GM19238 (cell line): ENCODE results near the gene SUN5.
A peak's percentile ranks its signal among the peaks of the same experiment; 100 is the strongest.
"Not testable (repeated sequence)": the region's sequence is repeated elsewhere in the genome, so short reads cannot be mapped to it uniquely, and the experiment has no call there.

ENCODE experiments used
- DNase-seq: peaks from one replicate; pipeline ENCODE4 v3.0.0; 2011; ENCODE audit warnings: low spot score; ENCODE audit not compliant: insufficient read length

The SUN5 gene

DNA sequence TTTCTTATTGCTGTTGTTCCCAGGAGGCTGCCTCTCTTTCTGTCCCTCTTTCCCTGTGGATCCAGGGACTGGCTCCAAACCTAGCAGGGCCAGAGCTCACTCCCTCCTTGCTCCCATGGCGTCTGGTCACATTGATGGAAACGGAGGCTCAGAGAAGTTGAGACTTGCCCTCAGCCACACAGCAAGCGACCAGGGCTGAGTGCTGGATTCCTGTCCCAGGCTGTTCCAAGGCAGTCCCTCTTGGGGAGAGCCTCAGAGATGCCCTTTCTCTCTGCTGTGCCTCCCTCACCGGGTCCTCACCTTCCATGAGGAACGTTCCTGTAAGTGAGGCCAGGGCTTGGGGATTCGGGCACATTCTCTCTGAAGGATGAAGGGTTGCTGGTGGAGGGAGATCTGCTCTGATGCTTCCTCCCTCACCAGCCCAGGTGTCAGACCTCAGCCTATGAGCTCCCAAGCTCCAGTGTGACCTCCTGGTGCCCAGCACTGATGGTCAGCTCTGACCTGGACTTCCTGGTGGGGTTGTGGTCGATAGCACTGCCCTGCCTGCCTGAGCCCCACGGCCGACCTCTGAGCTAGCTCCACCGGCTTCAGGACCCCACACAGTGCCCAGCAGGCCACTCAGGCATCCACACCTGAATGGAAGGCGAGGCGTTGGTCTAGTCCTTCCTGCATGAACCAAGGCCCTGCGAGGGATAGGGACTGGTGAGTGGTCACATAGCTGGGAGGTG lies 26.8 kb downstream of the SUN5 start:
- no peak for DNase-seq

DNA sequence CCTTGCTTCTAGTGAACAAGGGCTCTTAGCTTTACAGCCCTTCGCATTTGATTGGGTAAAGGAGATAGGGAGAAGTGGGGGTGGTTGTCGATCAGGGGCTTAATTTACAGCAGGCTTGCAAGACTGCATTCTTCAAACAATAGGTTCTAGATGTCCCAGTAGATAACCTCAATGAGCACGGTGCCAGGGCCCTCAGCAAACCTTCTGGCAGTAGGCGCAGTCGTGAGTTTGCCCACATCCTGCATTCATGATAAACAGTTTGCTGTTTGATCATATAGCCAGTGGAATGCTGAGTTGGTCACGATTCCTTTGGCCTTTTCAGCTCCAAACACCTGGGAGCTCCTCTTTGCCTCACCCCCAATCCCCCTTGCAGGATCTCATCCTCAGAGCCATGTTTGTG lies 27.5 kb downstream of the SUN5 start:
- no peak for DNase-seq

- DNase-seq: no peak
Measured at GRCh38 chr20:32975698-32976674, 28.2 kb downstream of the SUN5 start.

DNA sequence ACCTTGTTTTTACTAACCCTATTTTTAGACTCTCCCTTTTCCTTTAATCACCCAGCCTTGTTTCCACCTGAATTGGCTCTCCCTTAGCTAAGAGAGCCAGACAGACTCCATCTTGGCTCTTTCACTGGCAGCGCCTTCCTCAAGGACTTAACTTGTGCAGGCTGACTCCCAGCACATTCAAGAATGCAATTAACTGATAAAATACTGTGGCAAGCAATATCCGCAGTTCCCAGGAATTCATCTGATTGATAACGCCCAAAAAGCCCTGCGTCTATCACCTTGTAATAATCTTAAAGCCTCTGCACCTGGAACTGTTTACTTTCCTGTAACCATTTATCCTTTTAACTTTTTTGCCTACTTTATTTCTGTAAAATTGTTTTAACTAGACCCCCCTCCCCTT lies 29.1 kb downstream of the SUN5 start:
- DNase-seq: not testable (repeated sequence)

GRCh38 chr20:32974204-32975064 lies 29.8 kb downstream of the SUN5 start:
- DNase-seq: not testable (repeated sequence)

GRCh38 chr20:32973077-32973717 lies 31.0 kb downstream of the SUN5 start:
- no peak for DNase-seq

DNA sequence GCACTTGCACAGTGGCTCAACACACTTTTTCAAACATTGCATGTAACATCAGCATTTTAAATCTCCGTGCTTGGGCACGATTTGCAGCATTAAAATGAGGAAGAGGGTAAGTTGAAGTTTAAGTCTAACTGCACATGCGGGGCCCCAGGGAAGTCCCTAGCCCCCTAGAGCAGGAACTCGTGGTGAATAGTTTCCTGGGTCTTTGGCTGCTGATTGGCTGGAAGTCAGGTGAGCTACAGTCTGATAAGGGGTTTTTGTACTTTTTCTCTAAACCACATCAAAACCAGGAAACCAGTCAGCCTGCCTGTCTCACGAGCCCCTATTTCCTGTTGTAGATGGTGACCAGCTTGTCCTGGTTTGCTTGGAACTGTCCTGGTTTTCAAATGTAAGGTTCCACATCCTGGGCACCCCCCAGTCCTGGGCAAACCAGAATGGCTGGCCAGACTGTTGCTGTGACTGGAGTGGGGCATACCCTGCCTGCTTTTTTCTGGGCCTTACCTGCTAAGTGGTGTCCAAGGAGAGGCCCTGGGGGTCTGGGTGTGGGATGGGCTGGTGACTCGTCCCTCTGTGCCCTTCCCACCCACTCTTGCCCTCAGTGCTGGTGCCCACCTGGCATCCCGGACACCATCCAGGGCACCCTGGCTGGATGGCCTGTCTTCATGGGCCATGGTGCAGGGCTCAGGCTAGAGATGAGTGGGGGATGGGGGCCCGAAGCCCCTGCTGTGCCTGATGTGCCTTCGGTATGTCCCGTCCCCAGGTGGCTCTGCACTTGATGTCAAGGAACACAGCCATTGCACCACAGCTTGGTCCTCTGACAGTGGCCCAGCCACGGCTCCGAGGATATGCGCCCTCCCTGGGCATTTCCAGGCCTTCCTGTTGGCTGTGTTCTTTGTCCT lies 31.8 kb downstream of the SUN5 start:
- DNase-seq: peak; percentile 79

GRCh38 chr20:32971703-32972161 lies 32.5 kb downstream of the SUN5 start:
- no peak for DNase-seq

DNA sequence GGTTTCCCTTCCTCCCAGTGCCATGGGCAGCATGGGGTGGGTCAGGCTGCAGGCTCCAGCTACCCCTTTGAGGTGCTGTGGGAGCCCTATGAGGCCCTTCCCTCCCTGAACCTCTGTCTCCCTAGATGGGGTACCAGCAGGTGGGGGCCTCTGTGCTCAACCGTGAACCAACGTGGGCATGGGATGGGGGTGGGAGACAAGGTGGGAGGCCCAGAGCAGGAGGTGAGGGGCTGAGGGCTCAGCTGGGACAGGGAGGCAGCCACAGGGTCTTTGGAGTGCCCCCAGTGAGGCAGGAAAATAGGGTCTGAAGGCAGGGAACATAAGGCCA lies 33.3 kb downstream of the SUN5 start:
- DNase-seq: no peak

GRCh38 chr20:32970115-32970972 lies 33.9 kb downstream of the SUN5 start:
- no peak for DNase-seq

DNA sequence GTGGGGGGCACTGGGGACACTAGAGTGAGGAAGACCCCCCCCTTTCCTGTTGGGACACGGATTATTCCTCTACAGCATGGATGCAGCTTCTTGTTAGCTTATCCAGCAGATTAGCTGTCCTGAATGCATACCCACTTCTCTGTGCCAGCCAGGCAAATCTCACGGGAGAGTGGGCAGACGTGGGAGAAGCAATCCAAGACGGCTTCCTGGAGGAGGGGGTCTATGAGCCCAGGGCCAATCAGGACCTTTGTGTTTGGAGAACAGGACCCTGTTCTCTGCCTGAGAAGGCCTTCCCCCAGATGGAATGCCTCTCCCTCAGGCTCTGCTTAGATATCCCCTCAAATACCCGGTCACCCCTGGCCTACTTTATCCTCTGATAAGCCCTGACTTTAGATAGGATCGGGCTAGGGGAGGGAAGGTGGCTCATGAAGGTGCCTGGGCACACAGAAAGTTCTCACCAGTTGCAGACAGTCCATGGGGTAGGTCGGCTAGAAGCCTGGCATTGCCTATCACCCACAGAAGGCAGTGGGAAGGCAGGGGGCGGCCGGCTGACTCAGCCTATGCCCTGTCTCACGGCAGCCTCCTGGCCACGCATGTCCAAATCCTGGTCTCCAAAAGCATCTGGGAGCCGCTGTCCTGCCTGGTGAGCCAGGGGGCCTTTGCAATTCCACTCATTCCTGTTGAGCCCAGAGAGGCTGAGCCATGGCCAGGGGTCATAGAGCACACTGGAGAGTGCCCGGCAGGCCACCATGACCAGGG lies 34.7 kb downstream of the SUN5 start:
- no peak for DNase-seq

- DNase-seq: no peak
Measured at GRCh38 chr20:32968478-32969241, 35.6 kb downstream of the SUN5 start.

DNA sequence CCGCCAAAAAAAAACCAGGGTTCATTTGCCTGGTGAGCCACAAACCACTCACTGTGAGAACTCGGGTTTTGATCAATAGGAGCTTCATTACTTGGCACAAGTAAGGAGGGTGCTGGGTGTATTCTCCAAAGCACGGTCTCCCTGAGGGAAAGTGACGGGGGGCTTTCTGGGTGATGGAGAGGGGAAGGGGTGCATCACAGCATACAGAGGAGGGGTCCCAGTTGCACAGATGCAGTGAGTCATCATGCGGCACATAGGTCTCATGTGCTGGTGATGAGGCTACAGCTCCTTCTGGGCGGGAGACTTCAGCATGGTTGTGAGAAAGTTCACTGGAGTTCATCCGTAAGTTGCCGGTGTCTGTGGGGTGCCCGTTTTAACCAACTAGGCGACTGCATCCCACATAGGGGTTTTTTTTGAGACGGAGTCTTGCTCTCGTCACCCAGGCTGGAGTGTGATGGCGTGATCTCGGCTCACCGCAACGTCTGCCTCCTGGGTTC lies 36.2 kb downstream of the SUN5 start:
- no peak for DNase-seq

GRCh38 chr20:32966881-32967781 lies 37.1 kb downstream of the SUN5 start:
- no peak for DNase-seq

DNA sequence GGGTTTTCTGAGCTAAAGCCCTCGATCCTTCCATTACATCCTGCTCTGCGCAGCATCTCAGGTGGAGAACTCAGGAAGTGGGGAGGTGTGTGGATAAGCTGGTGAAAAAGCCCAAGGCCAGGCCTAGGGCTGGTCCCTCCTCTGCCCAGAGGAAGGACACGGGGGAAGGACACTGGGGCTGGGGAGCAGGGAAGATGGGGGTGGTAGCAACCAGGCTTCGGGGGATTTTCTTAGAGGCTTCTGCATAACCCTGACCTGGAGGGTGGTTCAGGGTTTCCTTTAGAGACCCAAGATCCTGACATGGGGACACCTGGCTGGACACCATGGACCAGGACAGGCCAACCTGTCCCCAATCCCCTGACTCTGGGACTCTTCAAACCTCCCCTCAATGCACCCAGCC lies 37.9 kb downstream of the SUN5 start:
- no peak for DNase-seq

- no peak for DNase-seq
Measured at GRCh38 chr20:32965581-32966373, 38.5 kb downstream of the SUN5 start.
